Astrocyte (in vitro differentiated cells and primary cell): ENCODE measurements around the gene PTK6. TPM values are rescaled to one million over a fixed set of nuclear protein-coding genes. Genes with fewer than 3 reads are reported as not detected.

Experiments used
- DNase-seq: peaks from one replicate; pipeline ENCODE4 v3.0.0-alpha.2; 2010; ENCODE audit warnings: low read depth
- FAIRE-seq: peaks from 2 replicates; lab custom pipeline; 2011; peaks lifted over from hg19 to GRCh38; lab: Jason Lieb, UNC
- H2AFZ ChIP-seq: 2 replicates; pipeline ENCODE4 v1.6.0; 2012; ENCODE audit warnings: low read depth, low read length, inconsistent platforms
- H3K27ac ChIP-seq: 2 replicates; pipeline ENCODE4 v1.5.1; 2011; ENCODE audit warnings: low read depth, low read length, inconsistent platforms
- H3K27me3 ChIP-seq: 2 replicates; pipeline ENCODE4 v1.6.0; 2011; ENCODE audit warnings: low read length, inconsistent platforms; ENCODE audit not compliant: insufficient read depth
- H3K36me3 ChIP-seq: 2 replicates; pipeline ENCODE4 v1.5.1; 2011; ENCODE audit warnings: low read length, inconsistent platforms; ENCODE audit not compliant: insufficient read depth
- H3K4me1 ChIP-seq: 2 replicates; pipeline ENCODE4 v1.5.1; 2011; ENCODE audit warnings: low read length, inconsistent platforms; ENCODE audit not compliant: insufficient read depth
- H3K4me2 ChIP-seq: 2 replicates; pipeline ENCODE4 v1.6.0; 2012; ENCODE audit warnings: low read length, inconsistent platforms
- H3K4me3 ChIP-seq: 2 replicates; pipeline ENCODE4 v1.5.1; 2011; ENCODE audit warnings: low read depth, mild to moderate bottlenecking, low read length, inconsistent platforms; ENCODE audit not compliant: insufficient read depth
- H3K79me2 ChIP-seq: 2 replicates; pipeline ENCODE4 v1.6.0; 2012; ENCODE audit warnings: mild to moderate bottlenecking, low read length, inconsistent platforms; ENCODE audit not compliant: insufficient read depth
- H3K9ac ChIP-seq: 2 replicates; pipeline ENCODE4 v1.6.0; 2012; ENCODE audit warnings: mild to moderate bottlenecking, low read length, inconsistent platforms
- H3K9me3 ChIP-seq: 2 replicates; pipeline ENCODE4 v1.5.1; 2012; ENCODE audit warnings: low read depth, mild to moderate bottlenecking, low read length, inconsistent platforms; ENCODE audit not compliant: insufficient read depth
- H4K20me1 ChIP-seq: 2 replicates; pipeline ENCODE4 v1.6.0; 2012; ENCODE audit warnings: low read length, inconsistent platforms; ENCODE audit not compliant: insufficient read depth
- H3K27ac Mint-ChIP-seq: one replicate; pipeline ENCODE4 v1.8.0; 2021; ENCODE audit warnings: mild to moderate bottlenecking, mixed read lengths; ENCODE audit not compliant: unreplicated experiment
- H3K27me3 Mint-ChIP-seq: one replicate; pipeline ENCODE4 v1.8.0; 2021; ENCODE audit warnings: low read depth, mixed read lengths; ENCODE audit not compliant: unreplicated experiment
- H3K36me3 Mint-ChIP-seq: one replicate; pipeline ENCODE4 v1.8.0; 2021; ENCODE audit warnings: low read depth, mixed read lengths; ENCODE audit not compliant: unreplicated experiment
- H3K4me1 Mint-ChIP-seq: one replicate; pipeline ENCODE4 v1.8.0; 2021; ENCODE audit warnings: low read depth, mixed read lengths; ENCODE audit not compliant: unreplicated experiment
- H3K4me3 Mint-ChIP-seq: one replicate; pipeline ENCODE4 v1.8.0; 2021; ENCODE audit warnings: mild to moderate bottlenecking, moderate library complexity, mixed read lengths; ENCODE audit not compliant: unreplicated experiment
- H3K9me3 Mint-ChIP-seq: one replicate; pipeline ENCODE4 v1.8.0; 2021; ENCODE audit warnings: mild to moderate bottlenecking, mixed read lengths; ENCODE audit not compliant: unreplicated experiment
- CTCF ChIP-seq: IDR thresholded peaks from 2 replicates; pipeline ENCODE4 v1.5.1; 2011; ENCODE audit warnings: low read depth, mild to moderate bottlenecking, inconsistent platforms, low read length, moderate library complexity; ENCODE audit not compliant: insufficient read depth
- EZH2 ChIP-seq: IDR thresholded peaks from 2 replicates; pipeline ENCODE4 v1.6.1; 2012; ENCODE audit warnings: mild to moderate bottlenecking, low read length, inconsistent platforms; ENCODE audit not compliant: insufficient read depth
- total RNA-seq: library from RNA; stranded (reverse); gene quantifications from 2 replicates; pipeline ENCODE4 v1.2.1, GENCODE V29; 2021

Gene PTK6
- total RNA-seq, 1 donor from 2014 or later: 0.18 TPM

DNA sequence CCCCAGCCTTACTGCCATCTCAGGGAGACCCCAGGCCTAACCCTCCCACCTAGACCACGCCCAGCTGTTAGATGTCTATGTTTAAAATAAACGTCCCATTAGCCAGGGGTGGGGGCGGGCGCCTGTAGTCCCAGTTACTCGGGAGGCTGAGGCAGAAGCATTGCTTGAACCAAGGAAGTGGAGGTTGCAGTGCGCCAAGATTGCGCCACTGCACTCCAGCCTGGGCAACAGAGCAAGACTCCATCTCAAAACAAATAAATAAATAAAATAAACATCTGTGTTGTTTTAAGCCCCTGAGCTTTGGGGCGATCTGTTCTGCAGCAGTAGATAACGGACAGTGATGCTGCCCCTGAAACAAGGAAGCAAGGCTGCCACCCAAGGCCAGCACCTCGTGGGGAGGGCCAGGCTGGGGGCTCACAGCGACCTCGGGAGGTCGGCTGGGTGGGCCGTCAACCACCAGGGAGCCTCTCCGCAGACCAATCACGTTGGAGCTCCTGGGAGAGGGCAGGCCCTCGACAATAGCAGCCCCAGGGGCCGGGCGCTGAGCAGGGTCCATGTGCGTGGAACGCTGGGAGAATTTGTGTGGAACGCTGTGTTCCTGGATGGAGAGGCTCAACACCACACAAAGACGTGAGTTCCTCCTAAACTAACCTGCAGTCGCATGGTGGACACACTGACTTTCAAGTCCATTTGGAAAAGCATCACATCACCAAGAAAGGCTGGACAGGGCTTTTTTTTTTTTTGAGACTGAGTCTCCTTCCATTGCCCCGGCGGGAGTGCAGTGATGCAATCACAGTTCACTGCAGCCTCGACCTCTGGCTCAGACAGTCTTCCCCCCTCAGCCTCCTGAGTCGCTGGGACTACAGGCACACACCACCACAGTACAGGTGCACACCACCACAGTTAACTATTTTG lies 37.9 kb upstream of the PTK6 start:
- FAIRE-seq (no peak), DNase-seq (no peak)
- H3K4me3 Mint-ChIP-seq: peak overlapping the region; percentile 66
- no peak overlapping the region for H3K9ac ChIP-seq
- H3K4me2 ChIP-seq: peak overlapping the region; percentile 7
- TF ChIP-seq EZH2 (no peak), CTCF (no peak)
- H3K27ac Mint-ChIP-seq: no peak overlapping the region
- peaks cover 21% of the 10 kb centered on the region for H3K4me1 ChIP-seq
- H3K36me3 Mint-ChIP-seq: no peaks in the 10 kb centered on the region
- peaks cover 7% of the 10 kb centered on the region for H3K27me3 ChIP-seq
- H3K36me3 ChIP-seq: no peaks in the 10 kb centered on the region
- no peaks in the 10 kb centered on the region for H3K9me3 Mint-ChIP-seq
- H3K4me3 ChIP-seq: no peak overlapping the region
- H3K4me1 Mint-ChIP-seq: no peaks in the 10 kb centered on the region
- no peak overlapping the region for H2AFZ ChIP-seq
- peaks cover 7% of the 10 kb centered on the region for H3K79me2 ChIP-seq
- peaks cover 19% of the 10 kb centered on the region for H3K27me3 Mint-ChIP-seq
- H3K9me3 ChIP-seq: no peaks in the 10 kb centered on the region
- H4K20me1 ChIP-seq: peaks cover 14% of the 10 kb centered on the region
- H3K27ac ChIP-seq: no peak overlapping the region

GRCh38 chr20:63574156-63574828 lies 37.1 kb upstream of the PTK6 start, which contains the start of gene HELZ2:
HELZ2 (minus strand) TSS chr20:63574239; CDS start chr20:63572385, 1,854 bp downstream.
- H4K20me1 ChIP-seq: peaks cover 14% of the 10 kb centered on the region
- peak within 1 kb of the TSS; percentile 90 for H3K4me3 Mint-ChIP-seq
- no peaks in the 10 kb centered on the region for H3K36me3 ChIP-seq
- H3K27me3 Mint-ChIP-seq: peaks cover 11% of the 10 kb centered on the region
- peak within 1 kb of the TSS; percentile 89 for H3K27ac Mint-ChIP-seq
- peak within 1 kb of the TSS; percentile 86 for H2AFZ ChIP-seq
- H3K79me2 ChIP-seq: peaks cover 7% of the 10 kb centered on the region
- TF ChIP-seq CTCF (no peak), EZH2 (no peak)
- peaks cover 4% of the 10 kb centered on the region for H3K27me3 ChIP-seq
- H3K9me3 Mint-ChIP-seq: no peaks in the 10 kb centered on the region
- peak within 1 kb of the TSS; percentile 63 for H3K27ac ChIP-seq
- H3K4me3 ChIP-seq: peak within 1 kb of the TSS; percentile 75
- DNase-seq (peak; percentile 16), FAIRE-seq (no peak)
- H3K9ac ChIP-seq: peak within 1 kb of the TSS; percentile 83
- H3K9me3 ChIP-seq: no peaks in the 10 kb centered on the region
- H3K36me3 Mint-ChIP-seq: no peaks in the 10 kb centered on the region
- H3K4me2 ChIP-seq: peak within 1 kb of the TSS; percentile 94
- H3K4me1 Mint-ChIP-seq: no peaks in the 10 kb centered on the region
- peaks cover 21% of the 10 kb centered on the region for H3K4me1 ChIP-seq
